Kidney (tissue), 14 donors: ENCODE results near the gene GFRA1. TPM values are rescaled to one million over a fixed set of nuclear protein-coding genes. Genes with fewer than 3 reads are reported as not detected.

Experiments
- DNase-seq, 5 donors: peaks; one replicate each; pipeline ENCODE4 v3.0.0-alpha.2; 2013 to 2020
- FAIRE-seq: peaks from 2 replicates; lab custom pipeline; 2012; peaks lifted over from hg19 to GRCh38; lab: Jason Lieb, UNC
- H3K27ac ChIP-seq, 2 donors: one replicate each; pipeline ENCODE4 v1.7.0; 2013; ENCODE audit warnings: low read depth in 2 of 2, low read length in 2 of 2, inconsistent platforms in 1 of 2
- H3K27me3 ChIP-seq: one replicate; pipeline ENCODE4 v1.7.1; 2013; ENCODE audit warnings: low read length, inconsistent platforms; ENCODE audit not compliant: control insufficient read depth, insufficient read depth
- H3K36me3 ChIP-seq, 3 donors: one replicate each; pipeline versions ENCODE4 v1.7.0 to v1.7.1; 2013; ENCODE audit warnings: low read length in 3 of 3, control low read depth in 1 of 3, inconsistent platforms in 1 of 3; ENCODE audit not compliant: insufficient read depth in 3 of 3, control insufficient read depth in 2 of 3
- H3K4me1 ChIP-seq, 3 donors: one replicate each; pipeline versions ENCODE4 v1.7.0 to v1.7.1; 2013; ENCODE audit warnings: low read length in 3 of 3, inconsistent platforms in 1 of 3, low read depth in 1 of 3; ENCODE audit not compliant: control insufficient read depth in 2 of 3, insufficient read depth in 2 of 3
- H3K4me3 ChIP-seq, 3 donors: one replicate each; pipeline versions ENCODE4 v1.7.0 to v1.8.1; 2013; ENCODE audit warnings: low read length in 3 of 3, control low read depth in 1 of 3, inconsistent platforms in 1 of 3
- H3K9ac ChIP-seq, 3 donors: one replicate each; pipeline versions ENCODE4 v1.7.0 to v1.7.1; 2013; ENCODE audit warnings: low read length in 3 of 3, control low read depth in 1 of 3, inconsistent platforms in 1 of 3
- H3K9me3 ChIP-seq, 3 donors: one replicate each; pipeline versions ENCODE4 v1.7.0 to v1.7.1; 2013; ENCODE audit warnings: low read length in 3 of 3, control low read depth in 1 of 3, inconsistent platforms in 1 of 3; ENCODE audit not compliant: control insufficient read depth in 2 of 3, insufficient read depth in 1 of 3
- CTCF ChIP-seq: IDR thresholded peaks from 3 replicates; pipeline ENCODE4 v1.5.1; 2012; ENCODE audit warnings: mild to moderate bottlenecking, moderate library complexity, borderline replicate concordance; ENCODE audit not compliant: insufficient read depth; ENCODE audit errors: extremely low read depth
- intact Hi-C: fragments of 100-400 bp; cut with DNase I; formaldehyde crosslinking; loops from one replicate; pipeline ENCODE4 v1.11.1; 2022
- polyA plus RNA-seq: library from polyadenylated mRNA; stranded (reverse); fragments of 350-450 nt; fragmentation: Illumina TruSeq; extraction: RNeasy Lipid Tissue Mini Kit (QIAGEN cat#74804); gene quantifications from one replicate; pipeline ENCODE4 v1.2.3, GENCODE V29; 2014; ENCODE audit warnings: low read depth, low replicate concordance; ENCODE audit not compliant: insufficient read depth
- total RNA-seq: library from RNA; stranded (reverse); fragmentation: NEBNext Ultra II Directional; extraction: Animal tissue kit (Norgen Biotek cat#: 25700); gene quantifications from one replicate; pipeline ENCODE4 v1.2.1, GENCODE V29; 2021
- donor health status: control.
- donor health status: control.
- donor health status: control.
- donor health status: control.
- donor health status: control.
- donor health status: DM: yes; HTN: yes; CAD: no.
- donor health status: Normal renal cell carcinoma (clear cell type).

The GFRA1 gene
- total and polyA plus RNA-seq, 2 donors from 2014 or later: 3.0 to 22.3 TPM

- no peaks in the 10 kb centered on the region for H3K4me1 ChIP-seq
- no peaks in the 10 kb centered on the region for H3K27me3 ChIP-seq
- no peaks in the 10 kb centered on the region for H3K9me3 ChIP-seq
- intact Hi-C loops: no loop called here
- TF ChIP-seq CTCF: no peak
- no peak overlapping the region for H3K4me3 ChIP-seq
- no peak overlapping the region for H3K27ac ChIP-seq
- FAIRE-seq: no peak
- DNase-seq: peak in 2 of 5 donors; percentile 16 to 54
- H3K9ac ChIP-seq: no peak overlapping the region
- H3K36me3 ChIP-seq: no peaks in the 10 kb centered on the region
Observed at GRCh38 chr10:116178086-116178605, 94.9 kb downstream of the GFRA1 start.

- no peak for TF ChIP-seq CTCF
- Histone ChIP-seq H3K4me1 (no peaks in the 10 kb centered on the region), H3K9me3 (no peaks in the 10 kb centered on the region), H3K27ac (no peak overlapping the region), H3K9ac (no peak overlapping the region), H3K36me3 (no peaks in the 10 kb centered on the region), H3K27me3 (no peaks in the 10 kb centered on the region), H3K4me3 (no peak overlapping the region)
- FAIRE-seq (no peak), DNase-seq (no peak)
- intact Hi-C loops: no loop called here
Observed at GRCh38 chr10:116175231-116175630, 97.8 kb downstream of the GFRA1 start.

- H3K27me3 ChIP-seq: no peaks in the 10 kb centered on the region
- intact Hi-C loops: no loop called here
- H3K27ac ChIP-seq: no peak overlapping the region
- FAIRE-seq (no peak), DNase-seq (no peak)
- no peak for TF ChIP-seq CTCF
- no peak overlapping the region for H3K9ac ChIP-seq
- H3K4me3 ChIP-seq: no peak overlapping the region
- no peaks in the 10 kb centered on the region for H3K9me3 ChIP-seq
- H3K4me1 ChIP-seq: no peaks in the 10 kb centered on the region
- H3K36me3 ChIP-seq: no peaks in the 10 kb centered on the region
Observed at GRCh38 chr10:116171505-116171904, 101.5 kb downstream of the GFRA1 start.

- FAIRE-seq (no peak), DNase-seq (no peak)
- no peaks in the 10 kb centered on the region for H3K9me3 ChIP-seq
- no peak overlapping the region for H3K27ac ChIP-seq
- H3K27me3 ChIP-seq: no peaks in the 10 kb centered on the region
- H3K9ac ChIP-seq: no peak overlapping the region
- no peak overlapping the region for H3K4me3 ChIP-seq
- H3K36me3 ChIP-seq: no peaks in the 10 kb centered on the region
- TF ChIP-seq CTCF: no peak
- no peaks in the 10 kb centered on the region for H3K4me1 ChIP-seq
- intact Hi-C loops: no loop called here
Observed at GRCh38 chr10:116170815-116171250, 102.2 kb downstream of the GFRA1 start.
